GM10248 (cell line): ENCODE data around the gene PSG3.
"Not testable (repeated sequence)": the region's sequence is repeated elsewhere in the genome, so short reads cannot be mapped to it uniquely, and the experiment has no call there.

Source experiments
- CTCF ChIA-PET: fragments of 300-600 bp; sonication (Branson Sonifier 250); formaldehyde crosslinking; extraction: SDS; loops from one replicate; lab custom pipeline; 2021; ENCODE audit warnings: antibody characterized with exemption; lab: Yijun Ruan, JAX
- POLR2A ChIA-PET: fragments of 350-650 bp; sonication (Branson Sonifier 250); formaldehyde crosslinking; extraction: SDS; loops from one replicate; lab custom pipeline; 2020; ENCODE audit warnings: antibody characterized with exemption; lab: Yijun Ruan, JAX
- DNase-seq: peaks from one replicate; pipeline ENCODE4 v3.0.0; 2012; ENCODE audit errors: extremely low spot score
- CTCF ChIP-seq: IDR thresholded peaks from 2 replicates; pipeline ENCODE4 v1.5.1; 2012; ENCODE audit warnings: mild to moderate bottlenecking, low read depth; ENCODE audit errors: extremely low read depth, missing control alignments, control extremely low read depth

The PSG3 gene

GRCh38 chr19:42693760-42694350, 46.4 kb downstream of the PSG3 start:
- peak; percentile 26 for DNase-seq
- TF ChIP-seq CTCF = peak; percentile 43
- ChIA-PET CTCF (interaction anchor here (0.8 to 1.9 kb wide), 2 partner anchors 10 to 12 kb away, joined by 3 to 6 read pairs; no protein-coding TSS in a partner anchor), POLR2A (no interaction called here)

- DNase-seq = peak; percentile 16
- TF ChIP-seq CTCF = peak; percentile 23
- POLR2A ChIA-PET = no interaction called here
- CTCF ChIA-PET = interaction anchor here (0.9 kb wide), 2 partner anchors 9 to 15 kb away, joined by 3 read pairs; no protein-coding TSS in a partner anchor
Measured at GRCh38 chr19:42683917-42684513, 56.3 kb downstream of the PSG3 start.

- CTCF ChIA-PET, POLR2A ChIA-PET, DNase-seq: not testable (repeated sequence)
Measured at GRCh38 chr19:42676326-42676725, 64.0 kb downstream of the PSG3 start.

GRCh38 chr19:42674549-42674948, 65.7 kb downstream of the PSG3 start:
- DNase-seq, CTCF ChIA-PET, POLR2A ChIA-PET: not testable (repeated sequence)
